ENCODE results near the gene LAPTM4A. TPM values are rescaled to one million over a fixed set of nuclear protein-coding genes. Genes with fewer than 3 reads are reported as not detected.

Gene LAPTM4A
- total RNA-seq, 4 donors from 2014 or later = 126 to 309 (median 263) TPM

- TF ChIP-seq CTCF (IDR thresholded peaks at IDR 0.05; ENCODE audit: low read depth) = no peak
Measured at GRCh38 chr2:20001361-20001863, 50.0 kb downstream of the LAPTM4A start.

GRCh38 chr2:19993731-19994130 is 57.7 kb downstream of the LAPTM4A start:
- no peak for TF ChIP-seq CTCF (IDR thresholded peaks at IDR 0.05; ENCODE audit: low read depth)

- TF ChIP-seq CTCF (IDR thresholded peaks at IDR 0.05; ENCODE audit: low read depth) = no peak
Measured at GRCh38 chr2:19991895-19992294, 59.5 kb downstream of the LAPTM4A start.

- TF ChIP-seq CTCF (IDR thresholded peaks at IDR 0.05; ENCODE audit: low read depth) = no peak
Measured at GRCh38 chr2:19990416-19990728, 61.1 kb downstream of the LAPTM4A start.

GRCh38 chr2:19989667-19990415 is 61.6 kb downstream of the LAPTM4A start, which contains the start of gene WDR35:
WDR35 (minus strand) TSS chr2:19990105; CDS start chr2:19990015, 90 bp downstream.
- no peak for TF ChIP-seq CTCF (IDR thresholded peaks at IDR 0.05; ENCODE audit: low read depth)

- no peak for TF ChIP-seq CTCF (IDR thresholded peaks at IDR 0.05; ENCODE audit: low read depth)
Measured at GRCh38 chr2:19989342-19989666, 62.1 kb downstream of the LAPTM4A start.

- no peak for TF ChIP-seq CTCF (IDR thresholded peaks at IDR 0.05; ENCODE audit: low read depth)
Measured at GRCh38 chr2:19988600-19988999, 62.8 kb downstream of the LAPTM4A start.
